ENCODE measurements around the gene NUP58. TPM values are rescaled to one million over a fixed set of nuclear protein-coding genes. Genes with fewer than 3 reads are reported as not detected.
"Not testable (repeated sequence)": the region's sequence is repeated elsewhere in the genome, so short reads cannot be mapped to it uniquely, and the experiment has no call there.

The NUP58 gene
- polyA plus RNA-seq, 3 donors = 5.9 to 14.1 (median 12.2) TPM

DNA sequence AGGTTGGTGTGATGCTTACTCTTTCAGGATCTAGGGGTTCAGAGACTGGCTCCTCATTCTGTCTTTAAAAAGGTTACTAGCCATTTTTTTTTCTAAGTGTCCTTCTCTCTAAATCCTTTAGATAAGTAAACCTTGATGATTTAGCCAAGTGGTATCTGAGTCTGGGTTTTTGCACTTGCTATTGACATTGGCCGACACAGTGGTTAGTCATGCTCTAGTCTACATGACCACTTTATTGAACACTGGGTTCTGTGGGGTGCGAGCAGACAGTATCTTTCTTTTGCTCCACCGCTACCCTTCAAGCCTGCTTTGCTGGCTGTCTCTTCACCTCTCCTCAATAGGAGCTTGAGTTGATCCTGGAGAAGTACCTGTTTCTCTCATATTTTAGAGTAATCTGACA, 6.2 kb upstream of the NUP58 start:
- WGBS, 3 donors = 80 to 93% (median 84%) methylated on average over 3 of the region's 3 CpGs
- H3K27ac ChIP-seq (ENCODE audit: low read depth, low read length) = no peak overlapping the region

DNA sequence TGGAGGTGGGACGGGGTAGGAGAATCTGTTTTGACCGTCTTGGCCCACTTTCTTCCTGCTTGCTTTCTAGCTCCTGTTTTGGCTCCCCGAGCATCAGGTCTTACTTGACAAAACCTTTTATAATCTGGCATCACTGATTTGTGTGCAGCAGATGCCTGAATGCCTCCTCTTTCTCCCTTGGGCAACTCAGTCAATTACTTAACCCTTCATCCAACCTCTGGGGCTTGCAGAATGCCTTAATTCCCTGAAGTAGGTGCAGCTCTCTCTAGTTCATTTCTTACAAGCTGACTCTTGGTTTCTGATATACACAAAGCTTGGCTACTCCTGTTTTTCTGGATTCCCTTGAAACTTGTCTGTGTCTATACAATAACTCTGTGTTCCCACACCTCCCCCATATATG, 5.7 kb upstream of the NUP58 start:
- H3K27ac ChIP-seq (ENCODE audit: low read depth, low read length) = no peak overlapping the region
- WGBS, 3 donors = 63 to 86% (median 72%) methylated on average over 3 of the region's 3 CpGs

DNA sequence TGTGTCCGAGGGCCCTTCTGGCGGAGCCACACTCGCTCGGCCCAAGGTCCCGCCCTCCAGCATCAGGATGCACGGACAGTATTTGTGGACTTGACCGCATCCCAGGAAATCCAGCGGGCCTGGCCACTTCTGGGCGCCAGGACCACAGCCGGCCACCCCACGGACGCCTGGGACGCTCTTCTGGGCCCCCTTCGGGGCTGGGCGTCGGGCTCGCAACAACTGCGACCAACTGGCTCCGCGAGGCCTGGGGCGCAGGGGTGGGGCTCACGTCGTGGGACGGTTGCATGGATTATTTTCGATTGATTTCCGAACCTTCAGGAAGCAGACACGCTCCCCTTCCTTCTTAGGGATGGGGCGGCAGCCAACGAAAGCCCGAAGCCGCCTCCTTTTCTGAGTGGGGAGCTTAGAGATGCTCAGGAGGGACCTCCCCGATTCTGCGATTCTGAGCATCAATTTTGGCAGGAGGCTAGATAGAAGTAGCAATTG, 521 bp upstream of the NUP58 start:
- H3K27ac ChIP-seq (ENCODE audit: low read depth, low read length) = no peak overlapping the region
- 16 to 17% (median 16%) methylated on average over 33 of the region's 33 CpGs for WGBS, 3 donors

DNA sequence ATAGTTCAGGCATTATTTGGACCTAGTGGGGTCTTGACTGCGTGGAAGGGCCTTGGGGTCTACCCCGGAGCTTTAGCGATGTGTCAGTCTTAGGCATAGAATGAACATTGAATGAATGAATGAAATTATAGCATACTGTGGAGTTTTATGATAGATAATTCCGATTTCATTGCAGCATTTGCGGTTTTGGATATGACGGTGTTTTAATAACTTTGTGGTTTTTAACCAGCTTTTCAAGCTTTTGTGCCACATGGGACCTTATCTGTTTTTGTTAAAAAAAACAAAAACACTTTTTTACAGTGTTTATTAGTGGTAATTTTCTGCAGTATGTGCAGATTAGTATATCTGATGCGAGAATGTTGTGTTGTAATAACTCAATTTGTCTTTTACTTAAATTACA, 696 bp downstream of the NUP58 start:
- H3K27ac ChIP-seq (ENCODE audit: low read depth, low read length) = peak overlapping the region; percentile 57
- 2 to 4% (median 2%) methylated on average over 7 of the region's 7 CpGs for WGBS, 3 donors

DNA sequence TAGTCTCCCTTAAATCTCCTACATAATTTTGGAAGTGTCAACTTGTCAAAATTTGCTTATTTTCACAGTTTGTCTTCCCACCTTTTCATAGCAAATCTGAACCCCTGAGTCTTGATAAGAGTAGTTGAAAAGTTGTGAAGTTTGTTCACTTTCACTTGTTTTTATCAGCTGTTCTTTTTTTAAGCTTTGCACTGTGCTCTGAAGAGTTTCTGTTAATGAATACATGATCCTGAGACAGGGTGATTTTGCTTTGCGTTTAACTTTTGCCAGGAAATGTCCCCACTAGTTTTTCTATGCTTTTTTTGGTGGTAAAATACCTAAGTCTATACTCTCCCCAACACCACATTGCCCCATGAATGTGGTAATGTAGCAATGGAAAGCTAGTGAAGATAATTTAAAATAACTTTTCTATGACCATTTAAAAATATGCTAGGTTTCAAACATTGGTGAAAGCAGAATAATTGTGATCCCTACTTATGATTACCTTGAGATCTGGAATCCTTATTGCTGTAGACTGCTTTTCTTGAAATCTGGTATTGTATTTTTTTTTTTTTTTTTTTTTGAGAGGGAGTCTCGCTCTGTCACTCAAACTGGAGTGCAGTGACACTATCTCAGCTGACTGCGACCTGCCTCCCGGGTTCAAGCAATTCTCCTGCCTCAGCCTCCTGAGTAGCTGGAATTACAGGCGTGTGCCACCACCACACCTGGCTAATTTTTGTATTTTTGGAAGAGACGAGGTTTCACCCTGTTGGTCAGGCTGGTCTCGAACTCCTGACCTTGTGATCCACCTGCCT, 5.4 kb downstream of the NUP58 start:
- no peak overlapping the region for H3K27ac ChIP-seq (ENCODE audit: low read depth, low read length)
- WGBS, 3 donors = 85 to 95% (median 93%) methylated on average over 7 of the region's 7 CpGs

DNA sequence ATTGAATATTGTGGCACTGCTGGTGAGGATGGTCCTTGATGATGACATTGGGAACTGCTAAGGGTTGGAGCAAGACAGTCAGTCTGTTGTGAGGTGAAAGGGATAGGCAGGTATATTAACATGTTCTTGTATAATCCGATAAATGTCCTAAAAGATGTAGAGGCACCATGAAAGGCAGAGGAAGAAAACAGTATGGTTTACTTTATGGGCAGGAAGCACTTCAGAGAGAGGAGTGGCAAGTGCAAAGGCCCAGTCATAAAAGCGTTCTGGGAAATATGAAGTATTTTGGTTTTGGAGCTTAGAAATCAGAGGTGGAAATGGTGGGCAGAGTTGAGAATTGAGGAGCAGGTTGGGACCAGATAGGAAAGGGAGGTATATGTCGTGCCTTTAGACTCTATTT, 9.5 kb downstream of the NUP58 start:
- 94 to 96% (median 95%) methylated on average over 3 of the region's 3 CpGs for WGBS, 3 donors

DNA sequence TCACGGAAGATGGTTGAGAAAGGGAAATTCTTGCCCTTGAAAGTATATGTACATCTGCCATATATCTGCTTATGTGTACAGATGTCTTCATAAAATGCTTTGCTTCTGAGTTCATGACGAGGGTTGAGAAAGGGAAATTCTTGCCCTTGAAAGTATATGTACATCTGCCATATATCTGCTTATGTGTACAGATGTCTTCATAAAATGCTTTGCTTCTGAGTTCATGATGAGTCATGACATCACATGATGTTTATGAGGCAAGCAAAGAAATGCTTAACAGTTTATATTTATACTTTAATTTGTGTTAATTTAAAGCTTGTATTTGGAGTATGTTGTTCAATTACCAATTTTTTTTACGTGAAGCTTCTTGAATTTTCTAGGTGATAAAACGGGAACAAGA, 17.5 kb downstream of the NUP58 start:
- not testable (repeated sequence) for H3K27ac ChIP-seq (ENCODE audit: low read depth, low read length)
- WGBS, 3 donors = 89 to 97% (median 96%) methylated on average over 4 of the region's 4 CpGs

More for the DNA sequence above, 9.5 kb downstream of the NUP58 start:
- H3K27ac ChIP-seq (ENCODE audit: low read depth, low read length) = no peak overlapping the region

DNA sequence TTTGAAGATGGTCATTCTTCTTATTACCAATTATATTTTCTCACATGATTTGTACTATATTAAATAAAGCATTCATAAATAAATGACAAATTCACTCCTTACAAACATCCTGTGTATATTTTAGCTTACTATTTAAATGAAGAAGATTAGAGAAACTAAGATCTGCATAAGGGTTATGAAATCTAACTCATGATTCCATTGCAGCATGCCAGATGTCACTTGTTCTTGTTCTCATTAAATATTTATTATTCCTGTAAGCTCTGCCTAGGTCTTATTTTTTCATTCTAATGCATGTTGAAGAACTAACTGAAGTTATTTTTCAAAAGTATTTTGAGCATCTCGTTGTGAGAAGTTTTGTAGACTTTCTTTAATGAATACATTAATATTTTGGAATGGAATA, 18.3 kb downstream of the NUP58 start:
- no peak overlapping the region for H3K27ac ChIP-seq (ENCODE audit: low read depth, low read length)
- WGBS, 3 donors = 92 to 94% (median 94%) methylated on average over 1 of the region's 1 CpG

DNA sequence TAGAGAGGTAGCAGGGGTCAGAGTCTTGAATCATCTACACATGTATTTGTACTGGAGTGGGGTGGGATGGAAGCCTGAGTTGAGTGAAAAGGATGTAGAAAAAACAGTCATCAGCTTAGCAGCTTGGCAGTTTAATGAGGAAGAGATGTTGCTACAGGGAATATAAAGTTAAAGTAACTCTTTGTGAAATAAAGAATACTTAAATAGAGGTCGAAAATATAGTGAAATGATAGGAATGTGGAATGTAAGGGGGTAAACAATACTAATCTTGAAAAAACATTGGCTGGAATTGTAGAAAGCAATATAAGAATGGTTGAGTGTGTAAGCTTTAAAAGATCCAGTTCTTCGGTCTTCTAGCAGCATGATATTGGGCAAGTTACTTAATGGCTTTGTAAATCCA, 22.7 kb downstream of the NUP58 start:
- no peak overlapping the region for H3K27ac ChIP-seq (ENCODE audit: low read depth, low read length)
- WGBS, 3 donors = 78 to 96% (median 85%) methylated on average over 2 of the region's 2 CpGs

DNA sequence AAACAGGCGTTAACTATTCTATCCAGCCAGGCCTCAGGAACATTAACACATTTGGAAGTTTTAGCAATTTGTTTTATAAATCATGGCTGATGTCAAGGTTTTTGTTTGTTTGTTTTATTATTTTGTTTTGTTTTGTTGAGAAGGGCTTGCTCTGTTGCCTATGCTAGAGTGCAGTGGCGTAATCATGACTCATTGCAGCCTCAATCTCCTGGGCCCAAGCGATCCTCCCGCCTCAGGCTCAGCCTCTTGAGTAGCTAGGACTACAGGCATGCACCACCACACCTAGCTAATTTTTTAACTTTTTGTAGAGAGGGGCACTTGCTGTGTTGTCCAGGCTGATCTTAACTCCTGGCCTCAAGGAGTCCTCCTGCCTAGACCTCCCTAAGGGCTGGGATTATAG, 28.3 kb downstream of the NUP58 start:
- no peak overlapping the region for H3K27ac ChIP-seq (ENCODE audit: low read depth, low read length)
- WGBS, 3 donors = 95 to 99% (median 98%) methylated on average over 4 of the region's 4 CpGs

DNA sequence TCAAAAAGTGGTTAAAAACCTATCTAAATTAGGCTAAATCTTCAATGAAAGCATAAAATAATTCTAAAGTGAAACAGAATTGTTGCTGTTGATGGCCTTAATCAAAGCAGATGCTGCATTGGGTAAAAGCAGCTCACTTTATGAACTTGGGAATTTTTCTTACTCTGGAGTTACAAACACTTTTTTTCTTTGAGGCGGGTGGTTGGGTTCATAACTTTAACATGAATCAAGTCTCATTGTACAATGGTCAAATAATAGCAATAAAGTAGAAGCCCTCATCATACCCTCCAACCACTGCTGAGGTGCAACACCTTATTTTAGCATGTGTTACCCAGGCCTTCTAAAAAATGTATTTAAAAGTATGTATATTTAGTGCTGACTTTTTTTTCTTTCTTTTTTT, 29.1 kb downstream of the NUP58 start:
- 93 to 100% (median 97%) methylated on average over 1 of the region's 1 CpG for WGBS, 3 donors
- H3K27ac ChIP-seq (ENCODE audit: low read depth, low read length) = no peak overlapping the region

DNA sequence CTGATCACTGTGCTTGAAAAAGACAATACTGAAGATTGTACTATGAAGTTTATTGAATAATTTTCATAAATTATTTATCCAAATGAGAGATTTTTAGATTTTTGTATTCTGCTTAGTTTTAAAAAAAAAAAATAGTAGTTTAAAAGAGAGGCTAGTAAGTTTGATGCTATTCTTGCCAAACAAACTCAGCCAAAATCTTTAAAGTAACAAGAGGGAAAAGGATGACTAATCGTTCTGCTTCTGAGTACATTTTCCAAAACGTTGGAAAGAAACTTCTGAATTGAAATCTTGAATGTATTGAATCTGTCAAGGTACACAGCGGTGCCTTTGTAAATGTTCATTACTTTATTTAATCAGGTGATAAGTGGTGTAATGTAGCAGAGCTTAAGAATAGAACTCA, 34.4 kb downstream of the NUP58 start:
- H3K27ac ChIP-seq (ENCODE audit: low read depth, low read length) = no peak overlapping the region
- WGBS, 3 donors = 40 to 70% (median 59%) methylated on average over 3 of the region's 3 CpGs

DNA sequence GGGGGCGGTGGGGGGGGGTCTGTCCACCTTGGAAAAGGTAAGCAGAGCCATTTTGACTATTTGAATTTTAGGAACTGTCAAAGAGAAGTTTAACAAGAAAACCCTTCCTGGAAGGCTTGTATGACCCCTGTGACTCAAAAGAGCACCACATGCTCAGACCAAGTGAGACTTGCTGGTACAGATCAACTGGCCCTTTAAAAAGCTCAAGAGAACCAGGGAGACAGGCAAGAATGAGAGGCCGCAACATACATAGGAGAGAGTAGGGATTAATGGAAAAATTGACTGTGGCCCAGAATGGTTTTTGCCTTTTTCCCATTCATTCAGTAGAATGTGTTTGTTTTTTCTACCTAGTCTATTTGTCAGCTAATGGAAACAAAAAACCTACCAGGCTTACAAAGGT, 44.2 kb downstream of the NUP58 start:
- no peak overlapping the region for H3K27ac ChIP-seq (ENCODE audit: low read depth, low read length)
- 92 to 96% (median 95%) methylated on average over 2 of the region's 2 CpGs for WGBS, 3 donors

DNA sequence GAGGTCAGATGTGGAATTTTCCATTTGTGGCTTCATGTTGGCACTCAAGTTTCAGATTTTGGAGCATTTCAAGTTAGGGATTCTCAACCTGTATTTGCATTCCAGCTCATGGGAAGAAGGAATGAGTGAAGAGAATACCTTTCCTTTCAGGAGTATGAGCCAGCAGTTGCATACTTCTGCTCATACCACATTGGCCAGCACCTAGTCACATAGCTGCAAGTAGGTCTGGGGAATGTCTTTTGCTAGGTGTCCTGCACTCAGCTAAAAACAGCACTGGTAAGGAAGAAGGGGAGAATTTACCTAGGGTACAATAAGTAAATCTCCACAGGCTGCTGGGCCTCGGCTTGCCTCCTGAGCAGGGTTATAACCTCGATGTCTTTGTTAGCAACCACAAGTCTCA, 45.7 kb downstream of the NUP58 start:
- WGBS, 3 donors = 86 to 90% (median 88%) methylated on average over 2 of the region's 2 CpGs
- no peak overlapping the region for H3K27ac ChIP-seq (ENCODE audit: low read depth, low read length)

DNA sequence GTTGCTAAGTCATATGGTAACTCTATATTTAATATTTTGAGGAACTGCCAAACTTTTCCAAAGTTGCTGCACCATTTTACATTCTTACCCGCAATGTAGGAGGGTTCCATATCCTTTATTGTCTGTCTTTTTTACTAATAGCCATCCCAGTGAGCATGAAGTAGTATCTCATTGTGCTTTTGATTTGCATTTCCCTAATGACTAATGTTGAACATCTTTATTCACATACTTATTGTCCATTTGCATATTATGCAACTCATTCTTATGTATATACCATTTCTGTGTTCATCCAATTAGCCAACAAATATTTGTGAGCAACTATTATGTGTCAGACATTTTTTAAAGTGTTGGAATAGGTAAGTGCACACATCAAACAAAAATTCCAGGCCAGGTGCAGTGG, 50.0 kb downstream of the NUP58 start:
- H3K27ac ChIP-seq (ENCODE audit: low read depth, low read length) = no peak overlapping the region
- WGBS, 3 donors = 97 to 100% (median 97%) methylated on average over 1 of the region's 1 CpG

DNA sequence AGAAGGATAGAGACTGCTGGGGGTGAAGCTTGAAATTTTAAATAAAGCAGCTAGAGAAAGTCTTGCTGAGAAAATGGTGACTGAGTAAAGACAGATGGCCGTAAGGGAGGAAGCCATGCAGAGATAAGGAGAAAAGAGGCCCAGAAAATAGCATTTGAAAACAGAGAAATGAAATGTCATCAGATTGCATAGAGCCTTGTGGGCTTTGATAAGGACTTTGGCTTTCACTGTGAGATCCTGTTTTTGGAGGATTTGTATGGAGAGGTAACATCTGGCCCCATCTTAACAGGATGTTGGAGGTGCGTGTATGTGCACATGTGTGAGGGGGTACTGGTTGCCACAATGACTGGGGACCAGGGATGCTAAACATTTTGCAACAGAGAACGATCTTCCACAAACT, 50.8 kb downstream of the NUP58 start:
- 21 to 43% (median 32%) methylated on average over 3 of the region's 3 CpGs for WGBS, 3 donors
- H3K27ac ChIP-seq (ENCODE audit: low read depth, low read length) = no peak overlapping the region

DNA sequence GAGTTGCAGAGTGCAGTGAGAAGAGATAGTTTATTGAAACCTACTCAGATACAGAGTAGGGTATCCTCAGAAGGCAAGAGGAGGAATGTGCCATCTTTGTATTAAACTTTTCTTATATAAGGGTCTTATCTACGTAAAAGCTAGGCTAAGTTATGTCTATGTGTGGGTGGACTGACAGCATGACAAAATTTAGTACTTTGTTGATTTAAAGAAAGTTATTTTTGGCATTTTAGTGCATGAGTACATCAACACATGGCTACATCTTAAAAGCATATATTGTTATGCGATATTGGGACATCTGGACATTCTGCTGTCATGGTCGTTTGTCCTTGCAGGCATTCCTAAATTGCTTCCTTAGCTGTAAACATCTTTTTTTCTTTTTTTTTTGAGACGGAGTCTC, 51.4 kb downstream of the NUP58 start:
- 61 to 67% (median 62%) methylated on average over 4 of the region's 4 CpGs for WGBS, 3 donors
- H3K27ac ChIP-seq (ENCODE audit: low read depth, low read length) = no peak overlapping the region

DNA sequence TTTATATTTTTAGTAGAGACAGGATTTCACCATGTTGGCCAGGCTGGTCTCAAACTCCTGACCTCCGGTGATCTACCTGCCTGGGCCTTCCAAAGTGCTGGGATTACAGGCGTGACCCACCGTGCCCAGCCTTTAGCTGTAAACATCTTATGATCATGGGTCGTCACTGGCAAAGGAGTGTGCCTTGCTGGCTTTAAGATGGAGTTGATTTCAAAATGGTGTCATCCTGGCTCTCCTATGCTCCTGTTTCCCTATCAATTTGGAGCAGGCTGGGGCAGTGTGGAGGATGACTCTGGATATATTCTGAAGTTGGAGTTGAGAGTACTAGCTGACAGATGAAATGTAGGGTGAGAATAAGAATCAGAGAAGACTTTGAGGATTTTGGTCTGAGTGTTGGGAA, 51.9 kb downstream of the NUP58 start:
- WGBS, 3 donors = 89 to 94% (median 93%) methylated on average over 4 of the region's 4 CpGs
- H3K27ac ChIP-seq (ENCODE audit: low read depth, low read length) = no peak overlapping the region

DNA sequence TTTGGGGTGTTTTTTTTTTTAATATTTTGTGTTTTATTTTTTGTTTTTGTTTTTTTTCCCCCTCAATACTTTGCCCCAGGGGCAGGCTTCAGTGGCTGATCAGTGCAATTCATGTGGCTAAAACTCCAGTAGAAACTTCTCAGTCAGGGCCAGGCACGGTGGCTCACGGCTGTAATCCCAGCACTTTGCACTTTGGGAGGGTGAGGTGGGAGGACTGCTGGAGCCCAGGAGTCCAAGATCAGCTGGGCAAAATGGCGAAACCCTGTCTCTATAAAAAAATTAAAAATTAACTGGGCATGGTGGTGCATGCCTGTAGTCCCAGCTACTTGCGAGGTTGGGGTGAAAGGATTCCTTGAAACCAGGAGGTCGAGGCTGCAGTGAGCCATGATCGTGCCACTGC, 53.0 kb downstream of the NUP58 start:
- H3K27ac ChIP-seq (ENCODE audit: low read depth, low read length) = no peak overlapping the region
- 74 to 88% (median 88%) methylated on average over 6 of the region's 6 CpGs for WGBS, 3 donors

DNA sequence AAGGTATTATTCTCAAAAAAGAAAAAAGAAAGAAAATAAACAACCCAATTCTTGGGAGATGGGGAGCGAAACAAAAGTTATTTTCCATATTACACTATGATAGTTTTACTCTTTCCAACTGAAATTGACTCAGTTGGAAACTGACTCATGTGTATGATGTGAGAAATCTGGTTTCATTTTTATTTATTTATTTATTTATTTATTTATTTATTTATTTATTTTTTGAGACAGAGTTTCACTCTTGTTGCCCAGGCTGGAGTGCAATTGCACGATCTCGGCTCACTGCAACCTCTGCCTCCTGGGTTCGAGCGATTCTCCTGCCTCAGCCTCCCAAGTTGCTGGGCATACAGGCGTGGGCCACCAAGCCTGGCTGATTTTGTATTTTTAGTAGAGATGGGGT, 59.0 kb downstream of the NUP58 start:
- whole genome bisulfite sequencing, 3 donors = 85 to 96% (median 95%) methylated on average over 6 of the region's 6 CpGs

More for the DNA sequence above, 59.0 kb downstream of the NUP58 start:
- H3K27ac ChIP-seq (ENCODE audit: low read depth, low read length) = not testable (repeated sequence)
